Endometrium (tissue), 2 donors: ENCODE results near the gene ZNF664.

Source experiments
- FAIRE-seq: peaks from 2 replicates; lab custom pipeline; 2012; peaks lifted over from hg19 to GRCh38; lab: Jason Lieb, UNC
- donor health status: control.
- donor health status: control.

Gene ZNF664

DNA sequence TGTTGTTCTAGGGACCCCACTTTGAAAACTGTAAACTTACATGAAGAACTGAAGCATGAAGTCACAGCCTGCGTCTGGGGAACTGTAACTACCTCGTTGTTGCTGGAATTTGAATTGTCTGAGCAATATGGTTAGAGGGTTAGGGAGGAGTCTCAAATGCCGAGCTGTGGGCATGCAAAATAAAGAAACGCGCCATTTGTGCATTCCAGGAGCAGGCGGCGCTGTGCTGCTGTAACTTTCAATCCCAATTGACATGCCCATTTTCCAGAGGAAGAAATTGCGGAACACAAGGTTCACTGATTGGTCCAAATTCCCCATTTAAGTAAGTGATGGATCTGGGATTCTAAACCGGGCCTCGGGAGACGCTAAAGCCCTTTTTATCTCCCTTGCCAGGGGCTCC, 61.3 kb downstream of the ZNF664 start:
- no peak for FAIRE-seq

GRCh38 chr12:124035163-124035562, 62.1 kb downstream of the ZNF664 start:
- FAIRE-seq = no peak

GRCh38 chr12:124036171-124036598, 63.2 kb downstream of the ZNF664 start:
- FAIRE-seq = no peak

DNA sequence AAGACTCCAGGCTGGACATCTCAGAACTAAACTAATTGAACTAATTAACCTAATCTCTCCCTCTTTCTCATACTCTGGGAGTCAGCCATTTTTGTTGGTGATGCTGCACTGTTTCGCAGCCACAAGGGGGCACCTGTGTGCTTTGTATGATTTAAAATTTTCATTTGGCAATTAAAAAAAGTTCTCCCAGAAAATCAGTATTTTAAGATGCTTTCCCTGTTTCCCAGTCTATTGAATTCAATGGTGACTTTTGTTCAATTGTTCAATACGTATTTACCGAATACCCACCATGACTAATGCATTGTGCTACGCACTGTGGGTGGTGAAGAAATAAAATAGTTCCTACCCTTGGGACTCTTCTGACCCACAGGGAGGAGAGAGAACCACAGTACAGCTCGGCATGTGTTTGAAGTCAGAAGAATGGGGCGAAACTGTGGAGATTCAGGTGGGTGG, 63.7 kb downstream of the ZNF664 start:
- FAIRE-seq = peak; percentile 70

- FAIRE-seq = no peak
Observed at GRCh38 chr12:124037331-124037730, 64.3 kb downstream of the ZNF664 start.

- no peak for FAIRE-seq
Observed at GRCh38 chr12:124039276-124039675, 66.3 kb downstream of the ZNF664 start.

GRCh38 chr12:124040291-124040690, 67.3 kb downstream of the ZNF664 start:
- FAIRE-seq = no peak

DNA sequence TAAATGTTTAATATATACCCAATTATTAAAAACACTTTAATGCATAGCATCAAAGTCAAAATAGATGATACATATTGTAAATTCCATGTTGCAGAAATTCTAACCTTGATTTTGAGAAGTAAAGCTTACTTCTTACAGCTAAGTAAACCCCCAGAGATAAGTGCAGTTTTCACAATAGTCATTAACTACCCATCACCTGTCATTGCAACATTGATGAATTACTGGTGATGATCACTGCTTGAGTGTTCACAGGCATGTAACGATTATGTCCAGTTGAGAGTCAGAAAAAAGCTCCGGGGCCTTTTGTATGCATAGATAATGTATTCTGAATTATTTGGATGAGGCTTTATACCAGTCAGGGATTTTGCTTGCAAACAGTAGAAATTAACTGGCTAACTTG, 67.7 kb downstream of the ZNF664 start:
- no peak for FAIRE-seq

DNA sequence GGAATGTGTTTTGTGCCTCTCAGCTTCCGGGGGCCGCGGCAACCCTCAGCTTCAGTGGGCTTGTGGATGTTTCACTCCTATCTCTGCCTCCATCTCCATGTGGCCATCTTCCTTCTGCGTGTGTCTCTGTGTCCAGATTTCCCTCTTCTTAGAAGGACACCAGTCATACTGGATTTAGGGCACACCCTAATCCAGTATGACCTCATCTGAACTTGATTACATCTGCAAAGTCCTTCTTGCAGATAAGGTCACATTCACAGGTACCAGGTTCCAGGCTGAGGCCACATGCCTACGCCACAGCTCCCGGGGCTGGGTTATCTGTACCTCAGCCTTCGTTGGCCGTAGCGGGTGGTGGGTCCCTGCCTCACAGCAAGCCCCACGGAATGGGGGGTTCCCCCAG, 68.9 kb downstream of the ZNF664 start:
- no peak for FAIRE-seq

DNA sequence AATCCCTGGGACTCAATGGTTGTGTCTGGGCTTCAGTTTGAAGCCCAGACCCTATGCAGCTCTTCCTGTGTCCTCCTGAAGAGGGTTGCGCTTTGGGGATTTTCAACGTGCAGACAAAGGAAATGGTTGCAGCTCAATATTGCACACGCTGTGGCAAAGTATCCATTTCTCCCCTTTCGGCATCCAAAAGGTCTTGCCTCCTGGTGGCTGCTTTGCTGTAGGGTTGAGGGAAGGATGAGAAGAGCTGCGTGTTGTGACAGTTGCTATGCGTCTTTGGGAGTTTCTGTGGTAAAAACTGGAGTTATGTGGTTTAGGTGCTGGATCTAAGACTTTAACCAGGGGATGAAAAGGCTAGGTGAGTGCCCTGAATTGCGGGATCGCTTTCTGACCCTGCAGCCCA, 71.0 kb downstream of the ZNF664 start:
- FAIRE-seq = no peak

DNA sequence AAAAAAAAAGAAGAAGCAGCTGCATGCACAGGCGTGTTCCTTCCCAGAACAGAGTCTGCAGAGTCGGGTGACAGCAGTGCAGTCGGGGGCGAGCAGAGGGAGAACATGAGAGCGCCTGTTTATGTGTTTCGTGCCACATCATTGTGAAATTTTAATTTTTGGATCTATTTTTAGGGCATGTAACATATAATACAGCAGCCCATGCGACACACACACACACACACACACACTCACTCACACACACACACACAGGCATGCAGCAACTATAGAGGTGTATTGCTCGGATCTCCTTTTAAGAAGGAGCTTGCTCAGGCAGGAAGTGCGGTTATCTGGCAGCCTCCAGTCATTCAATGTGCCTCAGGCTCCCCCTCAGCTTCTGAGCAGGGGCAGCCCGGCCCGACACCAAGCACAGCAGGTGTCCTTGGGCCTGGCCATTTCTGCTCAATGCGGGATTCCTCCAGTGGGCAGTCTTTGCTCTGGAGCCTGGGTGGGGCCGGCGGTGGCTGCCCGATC, 71.8 kb downstream of the ZNF664 start:
- no peak for FAIRE-seq

- FAIRE-seq = no peak
Observed at GRCh38 chr12:124045671-124046455, 72.8 kb downstream of the ZNF664 start.

DNA sequence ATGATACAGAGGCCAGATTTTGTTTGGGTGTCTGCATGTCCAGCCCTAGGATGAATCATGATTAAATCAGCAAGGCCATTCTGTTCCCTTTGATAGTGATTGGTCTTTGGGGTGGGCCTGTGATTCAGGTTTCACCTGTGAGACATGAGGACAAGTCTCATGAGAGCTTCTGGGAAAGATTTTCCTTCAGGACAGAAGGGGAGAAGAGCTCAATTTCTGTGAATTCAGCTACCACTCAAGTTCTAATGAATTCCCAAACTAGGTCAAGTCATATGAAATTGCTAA, 73.4 kb downstream of the ZNF664 start:
- FAIRE-seq = no peak

DNA sequence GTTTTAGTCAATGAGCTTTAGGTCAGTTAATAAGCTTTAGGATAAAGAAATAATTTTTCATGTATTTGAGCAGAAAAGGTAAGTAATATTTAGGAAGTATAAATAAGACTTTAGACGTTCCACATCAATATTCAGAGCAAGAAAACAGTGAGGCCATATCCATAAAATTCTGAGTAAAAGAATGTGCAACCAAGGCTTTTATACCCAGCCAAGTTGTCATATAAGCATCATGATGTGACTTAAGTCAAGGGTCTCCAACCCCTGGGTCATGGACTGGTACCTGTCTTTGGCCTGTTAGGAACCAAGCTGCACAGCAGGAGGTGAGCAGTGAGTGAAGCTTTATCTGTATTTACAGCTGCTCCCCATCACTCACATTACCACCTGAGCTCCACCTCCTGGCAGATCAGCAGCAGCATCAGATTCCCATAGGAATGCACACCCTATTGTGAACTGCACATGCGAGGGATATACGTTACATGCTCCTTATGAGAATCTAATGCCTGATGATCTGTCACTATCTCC, 74.1 kb downstream of the ZNF664 start:
- FAIRE-seq = no peak

DNA sequence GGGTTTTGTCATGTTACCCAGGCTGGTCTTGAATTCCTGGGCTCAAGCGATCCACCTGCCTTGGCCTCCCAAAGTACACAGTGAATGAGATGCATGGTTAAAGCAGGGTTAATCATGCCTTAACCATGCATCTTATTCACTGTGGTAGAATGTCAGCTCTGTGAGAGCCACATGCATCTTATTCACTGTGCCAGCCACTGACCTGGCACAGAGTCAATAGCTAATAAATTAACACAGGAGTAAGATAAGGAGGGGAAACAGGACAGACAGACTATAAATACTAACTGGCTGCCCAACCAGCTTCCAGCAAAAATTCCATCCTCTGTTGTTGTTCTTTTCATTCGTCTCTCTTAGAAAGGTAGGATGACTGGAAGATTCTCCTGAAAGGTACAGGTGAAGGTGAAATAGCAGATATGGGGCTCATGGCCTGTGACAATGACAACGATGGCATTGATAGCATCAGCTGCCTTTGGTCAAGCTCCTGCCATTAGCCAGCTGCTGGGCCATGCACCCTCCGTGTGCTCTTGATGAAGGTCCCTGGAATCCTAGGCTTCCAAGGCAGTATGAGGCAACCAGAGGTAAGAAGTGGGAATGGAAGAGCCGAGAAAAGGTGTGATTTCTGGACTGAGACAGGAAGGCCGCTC, 76.6 kb downstream of the ZNF664 start:
- no peak for FAIRE-seq

DNA sequence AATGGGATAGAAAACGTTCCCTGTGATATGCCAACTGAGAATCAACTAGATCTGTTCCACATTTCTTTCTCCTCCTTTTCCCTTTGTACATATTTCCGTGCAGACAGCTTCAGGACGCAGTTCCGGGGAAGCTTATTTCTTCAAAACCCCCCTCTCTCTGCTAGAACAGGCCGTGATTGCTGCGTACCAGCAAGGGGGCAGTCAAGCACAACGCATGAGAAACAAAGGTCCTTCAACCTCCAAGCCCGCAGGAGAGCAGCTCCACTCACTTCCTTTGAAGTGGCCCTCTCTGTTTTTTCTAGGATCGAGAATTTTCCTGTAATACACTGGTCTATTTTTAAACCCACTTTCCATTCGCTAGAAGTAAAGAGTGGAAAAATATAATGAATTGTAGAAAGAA, 80.8 kb downstream of the ZNF664 start:
- peak; percentile 84 for FAIRE-seq

- no peak for FAIRE-seq
Observed at GRCh38 chr12:124055066-124055465, 82.1 kb downstream of the ZNF664 start.

GRCh38 chr12:124057691-124058090, 84.7 kb downstream of the ZNF664 start:
- FAIRE-seq = no peak

DNA sequence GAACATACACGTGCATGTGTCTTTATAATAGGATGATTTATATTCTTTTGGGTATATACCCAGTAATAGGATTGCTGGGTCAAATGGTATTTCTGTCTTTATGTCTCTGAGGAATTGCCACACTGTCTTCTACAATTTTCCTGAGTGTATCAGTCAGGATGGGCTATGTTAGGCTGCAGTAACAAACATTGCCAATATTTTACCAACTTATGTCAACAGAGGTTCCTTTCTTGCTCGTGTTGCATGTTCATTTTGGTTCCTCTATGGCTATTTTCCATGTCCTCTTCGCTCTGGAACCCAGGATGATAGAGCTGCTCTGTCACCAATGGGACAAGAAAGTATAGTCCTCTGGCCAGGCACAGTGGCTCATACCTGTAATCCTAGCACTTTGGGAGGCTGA, 86.7 kb downstream of the ZNF664 start:
- no peak for FAIRE-seq
